K562 (cell line): ENCODE data around the gene CATSPER1. TPM values are rescaled to one million over a fixed set of nuclear protein-coding genes. Genes with fewer than 3 reads are reported as not detected.

Experiments used
- BDP1 ChIP-seq: IDR thresholded peaks from 3 replicates; pipeline ENCODE4 v1.6.1; 2011; ENCODE audit not compliant: insufficient read length, insufficient read depth
- CAMTA2 ChIP-seq: fragments of 250-450 bp; sonication (Bioruptor Pico); conservative IDR thresholded peaks from 2 replicates; pipeline ENCODE4 v1.5.1; 2022
- CREM ChIP-seq: IDR thresholded peaks from 2 replicates; pipeline ENCODE4 v1.6.1; 2014; ENCODE audit warnings: antibody characterized with exemption, low read depth
- E2F3 ChIP-seq: fragments of 250-450 bp; sonication (Bioruptor Pico); IDR thresholded peaks from 2 replicates; pipeline ENCODE4 v1.4.0; 2020; ENCODE audit warnings: mild to moderate bottlenecking
- GABPB1 ChIP-seq: sonication (generic); formaldehyde crosslinking; IDR thresholded peaks from 2 replicates; pipeline ENCODE4 v1.8.0; 2022; ENCODE audit warnings: mild to moderate bottlenecking, missing genetic modification reagents
- LARP7 ChIP-seq: fragments of 450-650 bp; IDR thresholded peaks from 2 replicates; pipeline ENCODE4 v1.6.1; 2016
- NFYB ChIP-seq: IDR thresholded peaks from 2 replicates; pipeline ENCODE4 v1.6.1; 2011; ENCODE audit warnings: mild to moderate bottlenecking, moderate library complexity; ENCODE audit not compliant: insufficient read length; ENCODE audit errors: extremely low read depth
- PHF8 ChIP-seq: fragments of 200-600 bp; sonication (generic); IDR thresholded peaks from 2 replicates; pipeline ENCODE4 v1.6.1; 2012; ENCODE audit warnings: mixed run types, mild to moderate bottlenecking, inconsistent platforms, low read length, moderate library complexity, borderline replicate concordance
- POLR3A ChIP-seq: IDR thresholded peaks from 2 replicates; pipeline ENCODE4 v1.6.1; 2011; ENCODE audit warnings: borderline replicate concordance, mild to moderate bottlenecking, moderate library complexity; ENCODE audit not compliant: insufficient read length, insufficient read depth; ENCODE audit errors: extremely low read depth
- RB1 ChIP-seq: fragments of 450-650 bp; IDR thresholded peaks from 2 replicates; pipeline ENCODE4 v1.6.1; 2017; ENCODE audit warnings: low read depth, mild to moderate bottlenecking
- SAP30 ChIP-seq: fragments of 200-600 bp; sonication (generic); IDR thresholded peaks from 2 replicates; pipeline ENCODE4 v1.6.1; 2012; ENCODE audit warnings: borderline replicate concordance, low read depth, mild to moderate bottlenecking, moderate library complexity, low read length, control low read depth, inconsistent platforms; ENCODE audit not compliant: insufficient read depth, poor library complexity, severe bottlenecking
- SIRT6 ChIP-seq: IDR thresholded peaks from one replicate; pipeline ENCODE4 v1.6.1; 2012; ENCODE audit warnings: low read depth, mild to moderate bottlenecking, control low read depth, inconsistent platforms, low read length, moderate library complexity
- SMC3 ChIP-seq: conservative IDR thresholded peaks from 2 replicates; pipeline ENCODE4 v1.6.1; 2011; ENCODE audit warnings: low read depth, low read length, improper control_type of control experiment; ENCODE audit not compliant: insufficient read depth
- SNIP1 ChIP-seq: fragments of 450-650 bp; IDR thresholded peaks from 2 replicates; pipeline ENCODE4 v1.7.1; 2017; ENCODE audit warnings: low read depth, mild to moderate bottlenecking
- SP1 ChIP-seq: sonication (generic); formaldehyde crosslinking; IDR thresholded peaks from 2 replicates; pipeline ENCODE4 v1.8.1; 2022; ENCODE audit warnings: mild to moderate bottlenecking, missing genetic modification reagents
- TAF15 ChIP-seq: fragments of 200-400 bp; formaldehyde crosslinking; IDR thresholded peaks from 2 replicates; pipeline ENCODE4 v1.6.1; 2017; ENCODE audit warnings: mild to moderate bottlenecking, low read depth, low read length, moderate library complexity
- TARDBP ChIP-seq: fragments of 450-650 bp; IDR thresholded peaks from 2 replicates; pipeline ENCODE4 v1.6.1; 2016
- polyA plus RNA-seq, 8 experiments: library from polyadenylated mRNA; depleted of rRNA in 4 of 8; stranded (reverse) in 5 of 8; unstranded in 3 of 8; fragments of >200 nt; fragmentation: Nextera tagmentation in 2 of 8; fragmentation: Illumina TruSeq in 1 of 8; extraction: Ambion mirVana in 2 of 8; extraction: Trizol in 1 of 8; gene quantifications; 2 replicates each; pipeline versions ENCODE4 v1.2.1 to v1.2.3, GENCODE V29; 2011 to 2014; ENCODE audit warnings: inconsistent platforms in 1 of 8, missing spikeins in 1 of 8
- total RNA-seq, 7 experiments: library from RNA; depleted of rRNA in 6 of 7; stranded (reverse); fragments of >200 nt in 6 of 7; fragmentation: Illumina TruSeq in 2 of 7; extraction: Trizol in 2 of 7; gene quantifications; 2 replicates each; pipeline versions ENCODE4 v1.2.1 to v1.2.3, GENCODE V29; 2011 to 2021; ENCODE audit warnings: low replicate concordance in 1 of 7
- TF ChIP-seq, protein P1 (sequence below): fragments of 250-450 bp; sonication (Bioruptor Pico); IDR thresholded peaks from 2 replicates; pipeline ENCODE4 v1.8.0; 2022; ENCODE audit warnings: moderate library complexity, mild to moderate bottlenecking, inconsistent platforms
- TF ChIP-seq, protein P2 (sequence below): fragments of 250-450 bp; sonication (Bioruptor Pico); IDR thresholded peaks from 2 replicates; pipeline ENCODE4 v1.5.0; 2021; ENCODE audit warnings: mild to moderate bottlenecking, moderate library complexity
- TF ChIP-seq, protein P3 (sequence below): fragments of 200-800 bp; sonication (Bioruptor generic); IDR thresholded peaks from 2 replicates; pipeline ENCODE4 v1.6.1; 2017; ENCODE audit warnings: missing genetic modification characterization, missing compliant biosample characterization
- TF ChIP-seq, protein P4 (sequence below): fragments of 450-650 bp; IDR thresholded peaks from 2 replicates; pipeline ENCODE4 v1.6.1; 2017; ENCODE audit warnings: mild to moderate bottlenecking, moderate library complexity
- TF ChIP-seq, protein P5 (sequence below): sonication (generic); formaldehyde crosslinking; IDR thresholded peaks from 2 replicates; pipeline ENCODE4 v1.8.0; 2022; ENCODE audit warnings: missing genetic modification reagents, mild to moderate bottlenecking, moderate library complexity, borderline replicate concordance

Gene CATSPER1
- total and polyA plus RNA-seq, 9 of the 15 experiments (the other 6 are each of a cell fraction or from before 2014, with no cell fraction given) = 0.21 to 3.3 (median 0.76) TPM

DNA sequence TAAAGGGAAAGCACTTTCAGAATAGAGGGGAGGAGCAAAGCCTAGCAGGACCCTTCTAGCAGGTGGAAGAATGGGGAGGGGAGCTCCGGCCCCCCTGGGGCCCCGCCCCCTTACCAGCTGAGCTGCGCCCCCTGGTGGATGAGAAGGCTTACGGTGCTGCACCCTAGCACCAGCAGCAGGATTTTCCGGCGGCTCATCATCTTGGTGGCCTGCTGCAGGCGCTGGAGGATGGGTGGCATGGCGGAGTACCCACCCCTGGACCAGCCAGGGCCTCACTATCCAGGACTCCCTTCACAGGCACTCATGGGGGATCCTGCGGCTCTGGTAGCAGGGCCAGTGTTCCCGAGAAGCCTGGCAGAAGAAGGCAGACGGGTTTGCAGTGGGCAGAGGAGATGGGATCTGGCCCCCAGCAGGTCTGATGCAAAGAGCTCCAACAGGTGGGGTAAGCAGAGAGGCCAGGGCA is 18.9 kb upstream of the CATSPER1 start (continued):
- TF ChIP-seq SMC3 = 0 out of 2 replicates have a peak, but pooled peaks have one; percentile 53
- no peak for TF ChIP-seq PHF8
- TF ChIP-seq, protein P1, sequence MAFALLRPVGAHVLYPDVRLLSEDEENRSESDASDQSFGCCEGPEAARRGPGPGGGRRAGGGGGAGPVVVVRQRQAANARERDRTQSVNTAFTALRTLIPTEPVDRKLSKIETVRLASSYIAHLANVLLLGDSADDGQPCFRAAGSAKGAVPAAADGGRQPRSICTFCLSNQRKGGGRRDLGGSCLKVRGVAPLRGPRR (CRISPR knock-in tag) = no peak
- TF ChIP-seq BDP1 = no peak
- TF ChIP-seq GABPB1 = 0 out of 2 replicates have a peak, but pooled peaks have one; percentile 22
- TF ChIP-seq SAP30 = no peak
- TF ChIP-seq TARDBP = no peak
- TF ChIP-seq, protein P2, sequence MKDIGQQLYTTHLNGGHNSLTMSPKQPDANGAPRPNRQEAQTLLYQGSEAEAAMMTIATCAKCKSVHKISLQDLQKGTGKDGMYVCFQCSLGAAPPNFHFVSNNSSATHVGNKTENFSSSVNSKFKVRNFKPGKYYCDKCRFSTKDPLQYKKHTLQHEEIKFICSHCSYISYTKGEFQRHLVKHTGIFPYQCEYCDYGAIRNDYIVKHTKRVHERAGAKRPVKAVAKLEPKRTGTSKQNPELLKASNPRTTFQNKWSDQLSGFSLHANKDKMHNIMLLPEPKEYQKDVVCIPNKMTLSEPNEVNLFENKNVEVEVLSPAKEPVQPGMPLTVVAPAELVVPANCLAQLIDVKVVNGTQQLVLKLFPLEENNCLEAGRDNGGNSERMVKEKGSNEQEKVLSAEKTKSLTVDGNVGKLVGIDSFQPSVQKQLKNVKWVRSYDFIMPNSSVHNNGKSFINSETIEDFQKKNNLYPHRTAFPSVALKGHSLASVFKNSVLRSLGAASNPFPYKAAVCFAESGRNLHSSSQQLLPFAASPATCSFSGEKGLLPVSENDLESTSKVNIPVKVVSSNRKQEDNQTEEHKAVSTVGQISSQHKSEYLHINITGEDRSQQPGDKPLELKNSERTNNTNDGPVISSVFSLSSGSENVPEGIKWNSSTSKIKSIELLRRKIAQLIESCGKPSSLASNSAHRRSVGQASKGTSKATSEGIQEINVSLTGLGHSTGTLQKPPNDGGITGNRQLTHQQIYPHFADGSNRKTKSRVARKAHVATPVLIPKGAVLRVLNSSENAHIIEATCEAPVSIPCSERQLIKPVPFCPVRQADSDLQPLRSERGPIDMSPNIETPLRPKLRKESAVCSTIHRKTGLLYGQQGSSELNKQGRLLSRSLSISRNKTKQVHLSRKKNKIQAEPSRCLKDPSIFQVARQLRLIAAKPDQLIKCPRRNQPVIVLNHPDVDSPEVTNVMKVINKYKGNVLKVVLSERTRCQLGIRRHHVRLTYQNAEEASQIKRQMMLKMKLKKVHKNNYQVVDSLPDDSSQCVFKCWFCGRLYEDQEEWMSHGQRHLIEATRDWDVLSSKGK = no peak
- no peak for TF ChIP-seq SNIP1
- TF ChIP-seq, protein P3, sequence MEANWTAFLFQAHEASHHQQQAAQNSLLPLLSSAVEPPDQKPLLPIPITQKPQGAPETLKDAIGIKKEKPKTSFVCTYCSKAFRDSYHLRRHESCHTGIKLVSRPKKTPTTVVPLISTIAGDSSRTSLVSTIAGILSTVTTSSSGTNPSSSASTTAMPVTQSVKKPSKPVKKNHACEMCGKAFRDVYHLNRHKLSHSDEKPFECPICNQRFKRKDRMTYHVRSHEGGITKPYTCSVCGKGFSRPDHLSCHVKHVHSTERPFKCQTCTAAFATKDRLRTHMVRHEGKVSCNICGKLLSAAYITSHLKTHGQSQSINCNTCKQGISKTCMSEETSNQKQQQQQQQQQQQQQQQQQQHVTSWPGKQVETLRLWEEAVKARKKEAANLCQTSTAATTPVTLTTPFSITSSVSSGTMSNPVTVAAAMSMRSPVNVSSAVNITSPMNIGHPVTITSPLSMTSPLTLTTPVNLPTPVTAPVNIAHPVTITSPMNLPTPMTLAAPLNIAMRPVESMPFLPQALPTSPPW (CRISPR knock-in tag) = peak; percentile 98
- no peak for TF ChIP-seq SIRT6
- peak; percentile 74 for TF ChIP-seq RB1
- TF ChIP-seq, protein P4, sequence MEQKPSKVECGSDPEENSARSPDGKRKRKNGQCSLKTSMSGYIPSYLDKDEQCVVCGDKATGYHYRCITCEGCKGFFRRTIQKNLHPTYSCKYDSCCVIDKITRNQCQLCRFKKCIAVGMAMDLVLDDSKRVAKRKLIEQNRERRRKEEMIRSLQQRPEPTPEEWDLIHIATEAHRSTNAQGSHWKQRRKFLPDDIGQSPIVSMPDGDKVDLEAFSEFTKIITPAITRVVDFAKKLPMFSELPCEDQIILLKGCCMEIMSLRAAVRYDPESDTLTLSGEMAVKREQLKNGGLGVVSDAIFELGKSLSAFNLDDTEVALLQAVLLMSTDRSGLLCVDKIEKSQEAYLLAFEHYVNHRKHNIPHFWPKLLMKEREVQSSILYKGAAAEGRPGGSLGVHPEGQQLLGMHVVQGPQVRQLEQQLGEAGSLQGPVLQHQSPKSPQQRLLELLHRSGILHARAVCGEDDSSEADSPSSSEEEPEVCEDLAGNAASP = no peak
- TF ChIP-seq NFYB = no peak
- no peak for TF ChIP-seq TAF15
- peak; percentile 94 for TF ChIP-seq SP1
- TF ChIP-seq, protein P5, sequence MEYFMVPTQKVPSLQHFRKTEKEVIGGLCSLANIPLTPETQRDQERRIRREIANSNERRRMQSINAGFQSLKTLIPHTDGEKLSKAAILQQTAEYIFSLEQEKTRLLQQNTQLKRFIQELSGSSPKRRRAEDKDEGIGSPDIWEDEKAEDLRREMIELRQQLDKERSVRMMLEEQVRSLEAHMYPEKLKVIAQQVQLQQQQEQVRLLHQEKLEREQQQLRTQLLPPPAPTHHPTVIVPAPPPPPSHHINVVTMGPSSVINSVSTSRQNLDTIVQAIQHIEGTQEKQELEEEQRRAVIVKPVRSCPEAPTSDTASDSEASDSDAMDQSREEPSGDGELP = peak; percentile 99
- no peak for TF ChIP-seq POLR3A
- no peak for TF ChIP-seq LARP7
- no peak for TF ChIP-seq E2F3 (CRISPR knock-in tag)
- peak; percentile 26; the same call in 1 of the 2 replicates for TF ChIP-seq CREM
- no peak for TF ChIP-seq CAMTA2 (CRISPR knock-in tag)
